ENCODE measurements around the gene CCSER1.

DNA sequence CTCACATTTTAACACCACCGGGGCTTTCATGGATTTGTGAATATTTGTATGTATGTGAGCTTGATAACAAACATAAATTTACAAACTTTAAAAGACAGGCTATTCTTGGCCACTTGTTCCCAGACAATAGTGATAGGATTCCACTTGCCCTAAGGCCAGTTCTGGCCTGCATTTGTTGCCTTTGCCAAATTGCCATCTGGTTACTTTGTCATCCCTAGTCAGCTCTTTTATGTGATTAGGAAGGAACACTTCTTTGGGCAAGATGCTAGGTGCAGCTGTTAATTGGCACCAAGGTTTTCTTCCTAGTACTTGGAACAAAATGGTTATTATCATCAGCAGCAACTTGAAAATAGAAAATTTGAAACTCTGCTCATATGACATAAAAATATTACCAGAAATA, 63.3 kb downstream of the CCSER1 start:
- TF ChIP-seq, protein P1, sequence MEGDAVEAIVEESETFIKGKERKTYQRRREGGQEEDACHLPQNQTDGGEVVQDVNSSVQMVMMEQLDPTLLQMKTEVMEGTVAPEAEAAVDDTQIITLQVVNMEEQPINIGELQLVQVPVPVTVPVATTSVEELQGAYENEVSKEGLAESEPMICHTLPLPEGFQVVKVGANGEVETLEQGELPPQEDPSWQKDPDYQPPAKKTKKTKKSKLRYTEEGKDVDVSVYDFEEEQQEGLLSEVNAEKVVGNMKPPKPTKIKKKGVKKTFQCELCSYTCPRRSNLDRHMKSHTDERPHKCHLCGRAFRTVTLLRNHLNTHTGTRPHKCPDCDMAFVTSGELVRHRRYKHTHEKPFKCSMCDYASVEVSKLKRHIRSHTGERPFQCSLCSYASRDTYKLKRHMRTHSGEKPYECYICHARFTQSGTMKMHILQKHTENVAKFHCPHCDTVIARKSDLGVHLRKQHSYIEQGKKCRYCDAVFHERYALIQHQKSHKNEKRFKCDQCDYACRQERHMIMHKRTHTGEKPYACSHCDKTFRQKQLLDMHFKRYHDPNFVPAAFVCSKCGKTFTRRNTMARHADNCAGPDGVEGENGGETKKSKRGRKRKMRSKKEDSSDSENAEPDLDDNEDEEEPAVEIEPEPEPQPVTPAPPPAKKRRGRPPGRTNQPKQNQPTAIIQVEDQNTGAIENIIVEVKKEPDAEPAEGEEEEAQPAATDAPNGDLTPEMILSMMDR (IDR thresholded peaks at IDR 0.05; ENCODE audit: borderline replicate concordance, extremely low read depth, low read length, poor library complexity, severe bottlenecking) = no peak
- no peak for TF ChIP-seq EZH2 (IDR thresholded peaks at IDR 0.05; ENCODE audit: borderline replicate concordance, low read depth, low read length, severe bottlenecking)
